ENCODE data around the gene CKMT2. TPM values are rescaled to one million over a fixed set of nuclear protein-coding genes. Genes with fewer than 3 reads are reported as not detected.

CKMT2 gene
- total RNA-seq, result not detected

DNA sequence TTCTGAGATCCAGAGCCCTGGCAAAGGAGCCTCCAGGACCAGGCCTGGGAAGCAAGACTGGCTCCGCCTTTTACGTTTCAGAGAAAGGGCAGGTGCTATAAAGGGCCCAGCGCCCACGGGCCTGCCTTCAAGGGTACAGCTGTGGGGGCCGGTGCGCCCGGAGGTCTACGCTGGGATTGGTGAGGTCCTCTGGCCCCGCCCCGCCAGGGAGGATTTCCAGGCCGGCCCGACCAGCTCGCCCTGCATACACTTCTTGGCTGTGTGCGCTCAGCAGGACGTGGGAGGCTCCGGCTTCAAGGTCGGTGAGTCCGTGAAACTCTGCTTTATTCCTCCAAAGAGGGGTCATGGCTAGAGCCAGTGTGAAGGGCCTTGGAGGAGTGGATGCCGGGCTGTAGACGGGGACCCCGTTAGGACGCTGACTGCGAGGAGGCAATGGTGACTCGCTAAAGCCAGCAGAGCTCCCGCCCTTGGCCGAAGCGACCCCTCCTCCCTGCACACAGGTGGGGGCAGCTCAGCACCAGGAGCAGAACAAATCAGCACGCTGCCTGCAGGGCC, at the start of gene CKMT2:
Gene CKMT2, plus strand, starts transcription at position 243 of the 555 bp plus-strand sequence. CDS start 17,811 bp downstream, outside the sequence.
- ChIA-PET POLR2A (no interaction called here), CTCF (interaction anchor here (0.6 to 1.0 kb wide), 3 partner anchors 66 to 735 kb away, joined by 3 read pairs; no protein-coding TSS in a partner anchor)
- no peak for DNase-seq
- peaks cover 29% of the 10 kb centered on the region for H3K4me1 Mint-ChIP-seq
- no peaks in the 10 kb centered on the region for H3K27me3 Mint-ChIP-seq
- no peaks in the 10 kb centered on the region for H3K9me3 Mint-ChIP-seq
- H3K4me3 Mint-ChIP-seq, result no peak within 1 kb of the TSS
- H3K36me3 Mint-ChIP-seq (ENCODE audit: low read depth), result peaks cover 7% of the 10 kb centered on the region
- peak within 1 kb of the TSS; percentile 2 for H3K27ac Mint-ChIP-seq

DNA sequence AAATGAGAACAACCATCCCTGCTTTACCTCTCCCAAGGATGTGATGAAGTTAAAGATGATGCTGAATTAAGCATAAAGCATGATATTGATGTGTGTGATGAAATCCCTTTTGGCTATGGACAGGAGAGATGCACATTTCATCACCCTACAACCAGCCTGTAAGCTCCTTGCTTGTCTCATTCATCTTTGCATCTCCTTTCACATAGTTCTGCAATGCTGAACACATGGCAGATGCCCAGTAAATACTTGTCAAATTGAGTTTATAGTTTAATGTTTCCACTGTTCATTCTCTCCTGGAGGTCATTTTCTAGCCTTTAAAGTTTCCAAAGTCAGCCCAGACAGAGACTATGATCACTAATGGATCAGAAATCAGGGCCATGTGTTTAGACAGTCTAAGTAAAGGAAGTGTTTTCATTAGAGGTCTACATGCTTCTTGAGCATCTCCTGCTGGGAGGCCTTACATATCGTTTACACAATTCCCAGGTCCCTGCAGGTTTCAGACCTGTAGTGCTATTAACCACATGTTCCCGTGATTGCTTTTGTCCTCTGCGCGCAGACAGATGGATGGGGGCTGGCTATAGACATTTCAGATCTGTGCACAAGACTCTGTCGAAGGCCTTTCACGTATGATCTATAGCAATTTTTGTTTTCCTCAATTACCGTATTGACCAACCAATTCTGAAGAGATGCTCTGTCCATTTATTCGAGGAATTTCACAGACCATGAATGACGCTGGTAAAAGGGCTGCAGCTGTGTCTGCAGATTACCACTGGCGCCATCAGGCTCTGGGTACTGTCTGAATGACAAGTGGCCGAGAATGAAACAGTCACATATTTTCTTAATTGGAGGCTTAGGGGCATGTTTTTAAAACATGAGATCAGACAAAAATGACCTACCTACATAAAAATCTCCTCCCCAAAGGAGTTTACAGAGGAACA, 49.0 kb upstream of the CKMT2 start:
- ChIA-PET CTCF (interaction anchor here (1.2 to 1.9 kb wide), 2 partner anchors 11 to 704 kb away, joined by 3 to 9 read pairs; no protein-coding TSS in a partner anchor), POLR2A (no interaction called here)
- no peaks in the 10 kb centered on the region for H3K27me3 Mint-ChIP-seq

DNA sequence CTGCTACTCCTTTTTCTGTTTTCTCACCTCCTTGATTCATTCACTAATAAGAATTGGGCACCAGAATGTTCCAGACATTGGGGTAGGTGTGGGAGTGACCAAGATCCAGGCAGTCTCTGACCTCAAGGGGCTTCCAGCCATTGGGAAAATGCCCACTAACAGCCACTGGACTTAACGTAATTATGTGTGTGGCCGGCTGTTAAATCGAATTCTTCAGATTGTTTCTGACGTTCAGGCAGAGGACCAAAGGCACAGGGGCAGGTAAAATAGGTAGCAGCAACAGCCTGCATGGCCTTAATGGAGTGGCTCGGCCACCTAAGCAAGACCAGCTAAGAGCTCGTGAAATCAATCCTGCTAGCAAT, 48.4 kb upstream of the CKMT2 start:
- no peak overlapping the region for H3K4me3 Mint-ChIP-seq
- no peak for DNase-seq
- no peaks in the 10 kb centered on the region for H3K9me3 Mint-ChIP-seq
- peaks cover 28% of the 10 kb centered on the region for H3K4me1 Mint-ChIP-seq
- POLR2A ChIA-PET, result no interaction called here
- CTCF ChIA-PET, result interaction anchor here (1.2 kb wide), 1 partner anchor 704 kb away, joined by 3 read pairs; no protein-coding TSS in a partner anchor
- H3K36me3 Mint-ChIP-seq (ENCODE audit: low read depth), result no peaks in the 10 kb centered on the region
- H3K27ac Mint-ChIP-seq, result no peak overlapping the region
- no peaks in the 10 kb centered on the region for H3K27me3 Mint-ChIP-seq

More for the DNA sequence above, 49.0 kb upstream of the CKMT2 start:
- Mint-ChIP-seq H3K4me1 (peaks cover 28% of the 10 kb centered on the region), H3K27ac (no peak overlapping the region), H3K4me3 (no peak overlapping the region), H3K36me3 (ENCODE audit: low read depth) (no peaks in the 10 kb centered on the region), H3K9me3 (no peaks in the 10 kb centered on the region)
- DNase-seq, result no peak

DNA sequence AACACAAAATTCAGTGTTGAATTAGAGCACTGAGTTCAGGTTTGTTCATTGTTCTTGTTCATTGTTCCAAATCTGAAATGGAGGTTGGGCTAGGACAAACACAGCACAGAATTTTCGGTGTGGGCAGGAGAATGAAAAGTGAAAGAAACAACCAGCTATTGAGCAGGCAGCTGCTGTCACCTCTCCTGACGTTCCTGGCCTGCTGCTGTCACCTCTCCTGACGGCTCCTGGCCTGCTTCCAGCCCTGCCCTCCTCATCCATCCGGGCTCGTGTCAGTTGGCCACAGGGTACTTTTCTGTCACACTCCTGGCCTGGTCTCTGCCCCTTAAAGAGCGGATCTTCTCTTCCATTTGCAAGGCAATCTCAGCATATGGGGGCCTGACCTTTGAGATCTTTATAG, 45.2 kb upstream of the CKMT2 start:
- Mint-ChIP-seq H3K27me3 (no peaks in the 10 kb centered on the region), H3K4me3 (peak overlapping the region; percentile 24), H3K36me3 (ENCODE audit: low read depth) (no peaks in the 10 kb centered on the region), H3K9me3 (no peaks in the 10 kb centered on the region), H3K27ac (peak overlapping the region; percentile 81), H3K4me1 (peaks cover 22% of the 10 kb centered on the region)
- no peak for DNase-seq
- POLR2A ChIA-PET, result no interaction called here
- CTCF ChIA-PET, result no interaction called here

- H3K27me3 Mint-ChIP-seq, result no peaks in the 10 kb centered on the region
- DNase-seq, result no peak
- ChIA-PET POLR2A (no interaction called here), CTCF (interaction anchor here (0.6 kb wide), 1 partner anchor 27 kb away, joined by 5 read pairs; no protein-coding TSS in a partner anchor)
- peaks cover 12% of the 10 kb centered on the region for H3K4me1 Mint-ChIP-seq
- no peak overlapping the region for H3K27ac Mint-ChIP-seq
- no peaks in the 10 kb centered on the region for H3K36me3 Mint-ChIP-seq (ENCODE audit: low read depth)
- no peaks in the 10 kb centered on the region for H3K9me3 Mint-ChIP-seq
- H3K4me3 Mint-ChIP-seq, result no peak overlapping the region
These were observed 44.2 kb upstream of the CKMT2 start for GRCh38 chr5:81188962-81189361.

GRCh38 chr5:81189875-81190498, 43.1 kb upstream of the CKMT2 start:
- Mint-ChIP-seq H3K4me1 (peaks cover 19% of the 10 kb centered on the region), H3K9me3 (no peaks in the 10 kb centered on the region), H3K4me3 (no peak overlapping the region), H3K36me3 (ENCODE audit: low read depth) (no peaks in the 10 kb centered on the region), H3K27ac (no peak overlapping the region), H3K27me3 (no peaks in the 10 kb centered on the region)
- ChIA-PET CTCF (interaction anchor here (0.7 kb wide), 1 partner anchor 109 kb away, joined by 3 read pairs; no protein-coding TSS in a partner anchor), POLR2A (no interaction called here)
- DNase-seq, result no peak

GRCh38 chr5:81191726-81192372, 41.3 kb upstream of the CKMT2 start:
- H3K4me1 Mint-ChIP-seq, result peaks cover 22% of the 10 kb centered on the region
- no peaks in the 10 kb centered on the region for H3K27me3 Mint-ChIP-seq
- H3K4me3 Mint-ChIP-seq, result no peak overlapping the region

GRCh38 chr5:81192373-81192750, 40.8 kb upstream of the CKMT2 start:
- Mint-ChIP-seq H3K27ac (no peak overlapping the region), H3K9me3 (no peaks in the 10 kb centered on the region), H3K36me3 (ENCODE audit: low read depth) (no peaks in the 10 kb centered on the region), H3K4me3 (no peak overlapping the region), H3K27me3 (no peaks in the 10 kb centered on the region), H3K4me1 (peaks cover 22% of the 10 kb centered on the region)
- POLR2A ChIA-PET, result no interaction called here
- no peak for DNase-seq
- CTCF ChIA-PET, result no interaction called here

More at GRCh38 chr5:81191726-81192372, 41.3 kb upstream of the CKMT2 start:
- ChIA-PET POLR2A (no interaction called here), CTCF (no interaction called here)
- H3K27ac Mint-ChIP-seq, result no peak overlapping the region
- DNase-seq, result no peak
- H3K36me3 Mint-ChIP-seq (ENCODE audit: low read depth), result no peaks in the 10 kb centered on the region
- H3K9me3 Mint-ChIP-seq, result no peaks in the 10 kb centered on the region

DNA sequence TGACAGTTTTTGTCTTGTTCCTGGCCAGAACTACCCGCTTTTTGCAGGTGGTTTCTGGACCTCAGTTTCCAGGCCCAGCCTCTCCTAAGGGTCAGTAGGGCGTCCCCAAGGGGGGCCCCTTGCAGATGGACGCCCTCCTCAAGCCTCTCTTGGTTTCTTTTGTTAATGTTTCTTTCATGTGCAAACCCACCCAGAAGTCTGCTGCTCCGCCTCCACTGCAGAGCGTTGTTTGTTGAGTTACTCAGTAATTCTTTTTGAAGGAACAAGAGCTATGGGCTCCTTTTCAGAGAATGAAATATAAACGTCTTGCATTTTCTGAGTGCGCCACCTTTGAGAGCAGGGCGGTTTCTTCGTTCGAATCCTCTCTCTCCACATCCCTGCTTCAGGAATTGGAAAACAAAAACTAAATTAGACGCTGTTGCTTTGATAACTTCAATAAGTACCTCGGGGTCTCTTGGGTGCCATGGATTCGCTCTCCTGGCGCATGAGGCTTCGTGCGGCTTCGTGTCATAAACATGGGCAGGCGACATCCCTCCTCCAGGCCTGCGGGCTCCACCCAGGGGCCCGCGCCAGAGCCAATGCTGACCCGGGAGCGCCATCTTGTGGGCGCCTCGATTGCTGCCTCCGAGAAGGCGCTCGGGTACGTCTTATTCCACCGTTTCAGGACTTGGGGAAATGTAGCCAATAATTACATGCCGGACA, 38.3 kb upstream of the CKMT2 start:
- Mint-ChIP-seq H3K9me3 (no peaks in the 10 kb centered on the region), H3K36me3 (ENCODE audit: low read depth) (no peaks in the 10 kb centered on the region), H3K4me1 (peaks cover 11% of the 10 kb centered on the region), H3K27ac (peak overlapping the region; percentile 44), H3K4me3 (no peak overlapping the region), H3K27me3 (no peaks in the 10 kb centered on the region)
- POLR2A ChIA-PET, result no interaction called here
- DNase-seq, result peak; percentile 83
- CTCF ChIA-PET, result interaction anchor here (0.7 to 2.7 kb wide), 6 partner anchors 10 to 40 kb away, joined by 3 to 9 read pairs (median 4); no protein-coding TSS in a partner anchor

DNA sequence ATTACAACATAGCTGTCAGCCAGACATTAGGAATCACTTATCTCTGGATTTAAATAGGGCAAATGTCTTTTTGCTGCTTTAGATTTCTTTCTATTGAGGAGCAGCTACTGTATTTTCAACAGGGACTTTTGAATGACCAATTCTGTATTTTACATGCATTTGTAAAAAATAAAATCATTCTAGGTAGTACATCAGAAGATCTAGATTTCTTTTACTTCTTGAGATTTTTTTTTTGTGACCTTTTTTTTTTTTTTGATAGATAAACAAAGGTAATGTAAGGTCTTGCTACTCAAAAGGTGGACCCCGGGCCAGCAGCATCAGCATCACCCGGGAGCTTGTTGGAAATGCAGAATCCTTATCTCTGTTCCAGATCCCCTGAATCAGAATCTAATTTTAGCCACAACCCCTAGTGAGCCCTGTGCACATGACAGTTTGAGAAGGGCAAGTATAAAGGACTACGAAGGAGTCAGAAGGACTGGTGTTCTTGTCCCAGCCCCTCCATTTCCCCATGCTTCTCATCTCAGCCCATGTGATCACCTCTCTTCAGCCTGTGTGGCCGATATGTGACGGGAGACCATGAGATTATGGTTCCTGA, 37.7 kb upstream of the CKMT2 start:
- no peak overlapping the region for H3K27ac Mint-ChIP-seq
- peaks cover 11% of the 10 kb centered on the region for H3K4me1 Mint-ChIP-seq
- H3K9me3 Mint-ChIP-seq, result no peaks in the 10 kb centered on the region
- POLR2A ChIA-PET, result no interaction called here
- no peaks in the 10 kb centered on the region for H3K36me3 Mint-ChIP-seq (ENCODE audit: low read depth)
- CTCF ChIA-PET, result interaction anchor here (0.7 to 2.7 kb wide), 6 partner anchors 9 to 40 kb away, joined by 3 to 9 read pairs (median 4); no protein-coding TSS in a partner anchor
- DNase-seq, result no peak
- H3K4me3 Mint-ChIP-seq, result no peak overlapping the region
- no peaks in the 10 kb centered on the region for H3K27me3 Mint-ChIP-seq

- Mint-ChIP-seq H3K27me3 (no peaks in the 10 kb centered on the region), H3K36me3 (ENCODE audit: low read depth) (no peaks in the 10 kb centered on the region), H3K4me1 (no peaks in the 10 kb centered on the region), H3K27ac (no peak overlapping the region), H3K9me3 (no peaks in the 10 kb centered on the region), H3K4me3 (no peak overlapping the region)
- ChIA-PET CTCF (interaction anchor here (2.1 kb wide), 1 partner anchor 8 kb away, joined by 6 read pairs; no protein-coding TSS in a partner anchor), POLR2A (no interaction called here)
- DNase-seq, result no peak
These were observed 30.5 kb upstream of the CKMT2 start for GRCh38 chr5:81202655-81203054.

- ChIA-PET CTCF (interaction anchor here (0.9 to 2.1 kb wide), 2 partner anchors 9 to 38 kb away, joined by 3 to 7 read pairs; no protein-coding TSS in a partner anchor), POLR2A (no interaction called here)
- H3K36me3 Mint-ChIP-seq (ENCODE audit: low read depth), result no peaks in the 10 kb centered on the region
- H3K27ac Mint-ChIP-seq, result no peak overlapping the region
- H3K9me3 Mint-ChIP-seq, result no peaks in the 10 kb centered on the region
- DNase-seq, result no peak
- H3K4me3 Mint-ChIP-seq, result no peak overlapping the region
- H3K4me1 Mint-ChIP-seq, result no peaks in the 10 kb centered on the region
- no peaks in the 10 kb centered on the region for H3K27me3 Mint-ChIP-seq
These were observed 29.4 kb upstream of the CKMT2 start for GRCh38 chr5:81203729-81204128.
